ENCODE data around the gene JUND. TPM values are rescaled to one million over a fixed set of nuclear protein-coding genes. Genes with fewer than 3 reads are reported as not detected.

The JUND gene
- total RNA-seq, 2 donors from 2014 or later = 177 to 418 TPM

- peak within 1 kb of the TSS; percentile 89 for H3K27ac ChIP-seq
- no peaks in the 10 kb centered on the region for H3K27me3 ChIP-seq
- H3K4me1 ChIP-seq = peaks cover 42% of the 10 kb centered on the region
- DNase-seq = peak; percentile 99
- TF ChIP-seq CTCF (IDR thresholded peaks at IDR 0.05) = no peak
- peak within 1 kb of the TSS; percentile 98 for H3K9ac ChIP-seq (ENCODE audit: low read depth in 2 of 2, low read length in 2 of 2)
- H3K9me3 ChIP-seq = no peaks in the 10 kb centered on the region
- intact Hi-C loops (cut with DNase I) = no loop called here
- no peaks in the 10 kb centered on the region for H3K36me3 ChIP-seq
- H3K4me3 ChIP-seq = peak within 1 kb of the TSS; percentile 73
These were observed 41.5 kb upstream of the JUND start, which contains the start of gene LSM4 for GRCh38 chr19:18322759-18323460. LSM4 (minus strand) TSS chr19:18323076; CDS start chr19:18323020, 56 bp downstream.

- peak overlapping the region; percentile 73 for H3K4me3 ChIP-seq
- H3K9me3 ChIP-seq = no peaks in the 10 kb centered on the region
- H3K4me1 ChIP-seq = peaks cover 42% of the 10 kb centered on the region
- H3K27ac ChIP-seq = peak overlapping the region; percentile 89
- peak overlapping the region; percentile 98 for H3K9ac ChIP-seq (ENCODE audit: low read depth in 2 of 2, low read length in 2 of 2)
- intact Hi-C loops (cut with DNase I) = no loop called here
- no peaks in the 10 kb centered on the region for H3K36me3 ChIP-seq
- no peak for TF ChIP-seq CTCF (IDR thresholded peaks at IDR 0.05)
- no peaks in the 10 kb centered on the region for H3K27me3 ChIP-seq
- DNase-seq = peak; percentile 87
These were observed 40.9 kb upstream of the JUND start for GRCh38 chr19:18322318-18322758.

GRCh38 chr19:18321734-18322102, 40.3 kb upstream of the JUND start:
- intact Hi-C loops (cut with DNase I) = no loop called here
- H3K4me3 ChIP-seq = peak overlapping the region; percentile 73
- no peak for DNase-seq
- H3K4me1 ChIP-seq = peaks cover 42% of the 10 kb centered on the region
- H3K27ac ChIP-seq = peak overlapping the region; percentile 89
- no peaks in the 10 kb centered on the region for H3K27me3 ChIP-seq
- H3K9me3 ChIP-seq = no peaks in the 10 kb centered on the region
- TF ChIP-seq CTCF (IDR thresholded peaks at IDR 0.05) = no peak
- peak overlapping the region; percentile 98 for H3K9ac ChIP-seq (ENCODE audit: low read depth in 2 of 2, low read length in 2 of 2)
- no peaks in the 10 kb centered on the region for H3K36me3 ChIP-seq

GRCh38 chr19:18320865-18321733, 39.7 kb upstream of the JUND start:
- H3K4me1 ChIP-seq = peaks cover 42% of the 10 kb centered on the region
- no peak overlapping the region for H3K4me3 ChIP-seq
- no peak for TF ChIP-seq CTCF (IDR thresholded peaks at IDR 0.05)
- peak overlapping the region; percentile 89 for H3K27ac ChIP-seq
- no peaks in the 10 kb centered on the region for H3K27me3 ChIP-seq
- peak overlapping the region; percentile 24 to 98 for H3K9ac ChIP-seq (ENCODE audit: low read depth in 2 of 2, low read length in 2 of 2)
- peak; percentile 88 for DNase-seq
- no peaks in the 10 kb centered on the region for H3K9me3 ChIP-seq
- H3K36me3 ChIP-seq = no peaks in the 10 kb centered on the region
- intact Hi-C loops (cut with DNase I) = no loop called here

- H3K9ac ChIP-seq (ENCODE audit: low read depth in 2 of 2, low read length in 2 of 2) = peak overlapping the region; percentile 19 to 98
- no peak overlapping the region for H3K4me3 ChIP-seq
- H3K36me3 ChIP-seq = no peaks in the 10 kb centered on the region
- no peaks in the 10 kb centered on the region for H3K27me3 ChIP-seq
- peak; percentile 92 for DNase-seq
- no peak for TF ChIP-seq CTCF (IDR thresholded peaks at IDR 0.05)
- H3K4me1 ChIP-seq = peaks cover 42% of the 10 kb centered on the region
- H3K27ac ChIP-seq = peak overlapping the region; percentile 89
- H3K9me3 ChIP-seq = no peaks in the 10 kb centered on the region
- intact Hi-C loops (cut with DNase I) = loop anchor here (2.0 kb wide), 1 partner anchor 37 kb away; no protein-coding TSS in a partner anchor
These were observed 38.2 kb upstream of the JUND start for GRCh38 chr19:18319591-18320135.
